Fibroblast of lung (primary cell): ENCODE results near the gene OXER1.

Experiments used
- CTCF ChIP-seq, 2 donors: IDR thresholded peaks in 1 of 2; conservative IDR thresholded peaks in 1 of 2; 1 replicate in 1 of 2; 2 replicates in 1 of 2; pipeline ENCODE4 v1.5.1; 2011 to 2012; ENCODE audit warnings: low read length in 2 of 2, control low read depth in 1 of 2, inconsistent platforms in 1 of 2, low read depth in 1 of 2, mild to moderate bottlenecking in 1 of 2
- EZH2 ChIP-seq: IDR thresholded peaks from 2 replicates; pipeline ENCODE4 v1.5.1; 2012; ENCODE audit warnings: low read length, control low read depth, mild to moderate bottlenecking; ENCODE audit errors: missing control alignments

- TF ChIP-seq EZH2: no peak
- TF ChIP-seq CTCF (conservative IDR thresholded peaks at IDR 0.05 in 1 of 2, IDR thresholded peaks at IDR 0.05 in 1 of 2; ENCODE audit: low read depth in 1 of 2, low read length in 2 of 2): no peak
Observed at GRCh38 chr2:42764901-42765300, 966 bp upstream of the OXER1 start.
